LNCAP (cell line): Measurements from ENCODE around the gene THSD1.

Source experiments
- CTCF ChIP-seq: fragments of 450-650 bp; IDR thresholded peaks from 2 replicates; pipeline ENCODE4 v1.5.1; 2017; ENCODE audit warnings: mild to moderate bottlenecking

The THSD1 gene

GRCh38 chr13:52356327-52356726 lies 49.6 kb downstream of the THSD1 start:
- no peak for TF ChIP-seq CTCF

- no peak for TF ChIP-seq CTCF
These were observed 52.8 kb downstream of the THSD1 start for GRCh38 chr13:52353193-52353592.

- no peak for TF ChIP-seq CTCF
These were observed 56.8 kb downstream of the THSD1 start for GRCh38 chr13:52348983-52349780.

- TF ChIP-seq CTCF = no peak
These were observed 57.9 kb downstream of the THSD1 start for GRCh38 chr13:52348071-52348470.

- no peak for TF ChIP-seq CTCF
These were observed 60.2 kb downstream of the THSD1 start for GRCh38 chr13:52345631-52346251.

- TF ChIP-seq CTCF = no peak
These were observed 60.9 kb downstream of the THSD1 start for GRCh38 chr13:52345048-52345447.

- TF ChIP-seq CTCF = no peak
These were observed 61.9 kb downstream of the THSD1 start for GRCh38 chr13:52344108-52344507.
